CD4-positive, alpha-beta memory T cell (primary cell): ENCODE data around the gene PTPRR. TPM values are rescaled to one million over a fixed set of nuclear protein-coding genes. Genes with fewer than 3 reads are reported as not detected.

Source experiments
- CTCF ChIA-PET: fragments of 350-600 bp; sonication (Branson Sonifier 250); formaldehyde crosslinking; loops from one replicate; lab custom pipeline; 2021; ENCODE audit warnings: inconsistent platforms; ENCODE audit not compliant: partially characterized antibody; lab: Charles Lee
- POLR2A ChIA-PET: fragments of 350-600 bp; sonication (Branson Sonifier 250); formaldehyde crosslinking; loops from one replicate; lab custom pipeline; 2021; ENCODE audit not compliant: partially characterized antibody; lab: Charles Lee
- DNase-seq, 5 donors: peaks; one replicate each; pipeline versions ENCODE4 v3.0.0 to v3.0.0-alpha.2; 2020 to 2022; ENCODE audit warnings: mixed read lengths in 1 of 5
- H3K27ac ChIP-seq: one replicate; pipeline ENCODE4 v1.7.0; 2013; ENCODE audit warnings: low read depth, low read length
- H3K27me3 ChIP-seq: 2 replicates; pipeline ENCODE4 v1.7.0; 2013; ENCODE audit warnings: mild to moderate bottlenecking, low read length, moderate library complexity; ENCODE audit not compliant: insufficient read depth
- H3K36me3 ChIP-seq: 2 replicates; pipeline ENCODE4 v1.7.0; 2013; ENCODE audit warnings: mild to moderate bottlenecking, low read length, moderate library complexity; ENCODE audit not compliant: insufficient read depth
- H3K4me1 ChIP-seq: 2 replicates; pipeline ENCODE4 v1.7.0; 2013; ENCODE audit warnings: mild to moderate bottlenecking, low read length, moderate library complexity; ENCODE audit not compliant: insufficient read depth
- H3K4me3 ChIP-seq, 2 donors: one replicate each; pipeline ENCODE4 v1.7.0; 2013; ENCODE audit warnings: low read length in 2 of 2, mild to moderate bottlenecking in 1 of 2
- H3K9me3 ChIP-seq, 2 donors: one replicate each; pipeline ENCODE4 v1.7.0; 2013; ENCODE audit warnings: low read length in 2 of 2, control low read depth in 1 of 2; ENCODE audit not compliant: control insufficient read depth in 1 of 2
- H3K27ac Mint-ChIP-seq, 7 donors: one replicate each; pipeline ENCODE4 v1.8.0; 2020 to 2021; ENCODE audit warnings: mixed read lengths in 7 of 7, mild to moderate bottlenecking in 6 of 7, inconsistent platforms in 3 of 7, moderate library complexity in 3 of 7
- H3K27me3 Mint-ChIP-seq, 2 donors: one replicate each; pipeline ENCODE4 v1.8.0; 2020 to 2021; ENCODE audit warnings: mixed read lengths in 2 of 2
- H3K36me3 Mint-ChIP-seq, 2 donors: one replicate each; pipeline ENCODE4 v1.8.0; 2020 to 2021; ENCODE audit warnings: mixed read lengths in 2 of 2, inconsistent platforms in 1 of 2, mild to moderate bottlenecking in 1 of 2
- H3K4me1 Mint-ChIP-seq, 4 donors: one replicate each; pipeline ENCODE4 v1.8.0; 2020 to 2021; ENCODE audit warnings: mixed read lengths in 4 of 4, mild to moderate bottlenecking in 1 of 4
- H3K4me3 Mint-ChIP-seq, 8 donors: one replicate each; pipeline ENCODE4 v1.8.0; 2020 to 2021; ENCODE audit warnings: mixed read lengths in 8 of 8, mild to moderate bottlenecking in 7 of 8, moderate library complexity in 6 of 8, inconsistent platforms in 3 of 8
- H3K9me3 Mint-ChIP-seq, 8 donors: one replicate each; pipeline ENCODE4 v1.8.0; 2020 to 2021; ENCODE audit warnings: mixed read lengths in 8 of 8, mild to moderate bottlenecking in 5 of 8, inconsistent platforms in 3 of 8, moderate library complexity in 1 of 8
- intact Hi-C: fragments of 100-400 bp; cut with micrococcal nuclease; formaldehyde crosslinking; loops from one replicate; pipeline ENCODE4 v1.15.1; 2023
- polyA plus RNA-seq, 2 donors: library from polyadenylated mRNA; unstranded; fragments of 300-500 nt; fragmentation: Illumina TruSeq; gene quantifications; one replicate each; pipeline ENCODE4 v1.2.3, GENCODE V29; 2021
- total RNA-seq, 2 experiments: library from RNA; stranded (reverse); gene quantifications; one replicate each; pipeline ENCODE4 v1.2.3, GENCODE V29; 2021

Gene PTPRR
- not detected for total RNA-seq
- not detected for polyA plus RNA-seq

GRCh38 chr12:70920251-70920851 lies at the start of gene PTPRR:
Gene PTPRR, minus strand, starts transcription at chr12:70920738. Its CDS starts 348 bp downstream, at chr12:70920390.
- intact Hi-C loops = no loop called here
- ChIA-PET CTCF (interaction anchor here (1.1 kb wide), 1 partner anchor 25 kb away, joined by 3 read pairs; no protein-coding TSS in a partner anchor), POLR2A (no interaction called here)
- no peaks in the 10 kb centered on the region for H3K36me3 ChIP-seq
- Mint-ChIP-seq H3K9me3 (peaks cover 0 to 8% (median 2%) of the 10 kb centered on the region in 8 donors), H3K27ac (peak within 1 kb of the TSS in 1 of 7 donors; percentile 53), H3K4me1 (peaks cover 0 to 1% (median 0%) of the 10 kb centered on the region in 4 donors), H3K4me3 (no peak within 1 kb of the TSS), H3K36me3 (no peaks in the 10 kb centered on the region), H3K27me3 (peaks cover 5 to 15% of the 10 kb centered on the region in 2 donors)
- no peaks in the 10 kb centered on the region for H3K9me3 ChIP-seq
- no peak for DNase-seq
- peaks cover 4% of the 10 kb centered on the region for H3K27me3 ChIP-seq
- no peaks in the 10 kb centered on the region for H3K4me1 ChIP-seq
- H3K4me3 ChIP-seq = no peak within 1 kb of the TSS
- no peak within 1 kb of the TSS for H3K27ac ChIP-seq

- intact Hi-C loops = no loop called here
- ChIA-PET POLR2A (no interaction called here), CTCF (no interaction called here)
- H3K4me1 ChIP-seq = no peaks in the 10 kb centered on the region
- no peak overlapping the region for H3K27ac ChIP-seq
- no peaks in the 10 kb centered on the region for H3K36me3 ChIP-seq
- no peaks in the 10 kb centered on the region for H3K9me3 ChIP-seq
- Mint-ChIP-seq H3K27ac (no peak overlapping the region), H3K4me3 (no peak overlapping the region), H3K4me1 (no peaks in the 10 kb centered on the region), H3K9me3 (peaks cover 0 to 4% (median 0%) of the 10 kb centered on the region in 8 donors), H3K36me3 (no peaks in the 10 kb centered on the region), H3K27me3 (no peaks in the 10 kb centered on the region)
- no peaks in the 10 kb centered on the region for H3K27me3 ChIP-seq
- H3K4me3 ChIP-seq = no peak overlapping the region
- DNase-seq = no peak
Measured at GRCh38 chr12:70966996-70967790, 46.7 kb upstream of the PTPRR start.

GRCh38 chr12:70966046-70966445 lies 45.5 kb upstream of the PTPRR start:
- peaks cover 0 to 4% (median 0%) of the 10 kb centered on the region in 8 donors for H3K9me3 Mint-ChIP-seq
- H3K27me3 Mint-ChIP-seq = no peaks in the 10 kb centered on the region

GRCh38 chr12:70964867-70965510 lies 44.5 kb upstream of the PTPRR start:
- Mint-ChIP-seq H3K36me3 (no peaks in the 10 kb centered on the region), H3K27me3 (no peaks in the 10 kb centered on the region), H3K9me3 (peaks cover 0 to 4% (median 0%) of the 10 kb centered on the region in 8 donors), H3K4me1 (no peaks in the 10 kb centered on the region), H3K4me3 (no peak overlapping the region), H3K27ac (no peak overlapping the region)
- CTCF ChIA-PET = no interaction called here
- no peaks in the 10 kb centered on the region for H3K4me1 ChIP-seq
- H3K27ac ChIP-seq = no peak overlapping the region
- POLR2A ChIA-PET = no interaction called here
- no peaks in the 10 kb centered on the region for H3K36me3 ChIP-seq
- H3K27me3 ChIP-seq = no peaks in the 10 kb centered on the region
- intact Hi-C loops = no loop called here
- no peaks in the 10 kb centered on the region for H3K9me3 ChIP-seq
- DNase-seq = no peak
- H3K4me3 ChIP-seq = no peak overlapping the region

More at GRCh38 chr12:70966046-70966445, 45.5 kb upstream of the PTPRR start:
- H3K4me3 Mint-ChIP-seq = no peak overlapping the region
- intact Hi-C loops = no loop called here
- no peaks in the 10 kb centered on the region for H3K9me3 ChIP-seq
- H3K4me1 Mint-ChIP-seq = no peaks in the 10 kb centered on the region
- CTCF ChIA-PET = no interaction called here
- H3K4me1 ChIP-seq = no peaks in the 10 kb centered on the region
- no peaks in the 10 kb centered on the region for H3K27me3 ChIP-seq
- no peak overlapping the region for H3K27ac ChIP-seq
- DNase-seq = no peak
- no peak overlapping the region for H3K4me3 ChIP-seq
- no peaks in the 10 kb centered on the region for H3K36me3 Mint-ChIP-seq
- H3K36me3 ChIP-seq = no peaks in the 10 kb centered on the region
- POLR2A ChIA-PET = no interaction called here
- H3K27ac Mint-ChIP-seq = no peak overlapping the region

GRCh38 chr12:70963081-70963660 lies 42.6 kb upstream of the PTPRR start:
- no peak for DNase-seq
- H3K27ac ChIP-seq = no peak overlapping the region
- no peaks in the 10 kb centered on the region for H3K27me3 ChIP-seq
- no peaks in the 10 kb centered on the region for H3K36me3 ChIP-seq
- H3K9me3 ChIP-seq = no peaks in the 10 kb centered on the region
- H3K36me3 Mint-ChIP-seq = no peaks in the 10 kb centered on the region
- H3K4me3 ChIP-seq = no peak overlapping the region
- H3K27me3 Mint-ChIP-seq = no peaks in the 10 kb centered on the region
- H3K4me3 Mint-ChIP-seq = no peak overlapping the region
- no peak overlapping the region for H3K27ac Mint-ChIP-seq
- H3K4me1 Mint-ChIP-seq = no peaks in the 10 kb centered on the region
- H3K9me3 Mint-ChIP-seq = peaks cover 0 to 3% (median 0%) of the 10 kb centered on the region in 8 donors
- CTCF ChIA-PET = no interaction called here
- POLR2A ChIA-PET = no interaction called here
- intact Hi-C loops = no loop called here
- H3K4me1 ChIP-seq = no peaks in the 10 kb centered on the region

GRCh38 chr12:70962226-70962794 lies 41.8 kb upstream of the PTPRR start:
- no peak overlapping the region for H3K4me3 ChIP-seq
- H3K36me3 ChIP-seq = no peaks in the 10 kb centered on the region
- H3K27ac Mint-ChIP-seq = no peak overlapping the region
- H3K27me3 Mint-ChIP-seq = no peaks in the 10 kb centered on the region
- H3K4me3 Mint-ChIP-seq = no peak overlapping the region
- H3K4me1 ChIP-seq = no peaks in the 10 kb centered on the region
- no peak overlapping the region for H3K27ac ChIP-seq
- POLR2A ChIA-PET = no interaction called here
- no peaks in the 10 kb centered on the region for H3K27me3 ChIP-seq
- H3K9me3 ChIP-seq = no peaks in the 10 kb centered on the region
- no peaks in the 10 kb centered on the region for H3K36me3 Mint-ChIP-seq
- DNase-seq = no peak
- H3K4me1 Mint-ChIP-seq = no peaks in the 10 kb centered on the region
- intact Hi-C loops = no loop called here
- H3K9me3 Mint-ChIP-seq = peaks cover 0 to 3% (median 0%) of the 10 kb centered on the region in 8 donors
- CTCF ChIA-PET = no interaction called here

- H3K4me3 Mint-ChIP-seq = no peak overlapping the region
- ChIA-PET POLR2A (no interaction called here), CTCF (no interaction called here)
- Histone ChIP-seq H3K27me3 (no peaks in the 10 kb centered on the region), H3K36me3 (no peaks in the 10 kb centered on the region), H3K9me3 (no peaks in the 10 kb centered on the region), H3K4me3 (no peak overlapping the region), H3K27ac (no peak overlapping the region), H3K4me1 (no peaks in the 10 kb centered on the region)
- H3K36me3 Mint-ChIP-seq = no peaks in the 10 kb centered on the region
- H3K27ac Mint-ChIP-seq = no peak overlapping the region
- DNase-seq = no peak
- peaks cover 0 to 3% (median 0%) of the 10 kb centered on the region in 8 donors for H3K9me3 Mint-ChIP-seq
- intact Hi-C loops = no loop called here
- H3K4me1 Mint-ChIP-seq = no peaks in the 10 kb centered on the region
- no peaks in the 10 kb centered on the region for H3K27me3 Mint-ChIP-seq
Measured at GRCh38 chr12:70960484-70960883, 39.9 kb upstream of the PTPRR start.
